Prostate gland (tissue), 2 donors: ENCODE data around the gene SNX9.

Experiments used
- CTCF ChIP-seq, 4 experiments: fragments of 200-600 bp in 2 of 4; fragments of 450-650 bp in 2 of 4; sonication (generic) in 2 of 4; IDR thresholded peaks; 1 replicate in 3 of 4; 2 replicates in 1 of 4; pipeline ENCODE4 v1.5.1; 2016 to 2019; ENCODE audit warnings: antibody characterized with exemption in 4 of 4, mild to moderate bottlenecking in 2 of 4, moderate library complexity in 2 of 4
- POLR2AphosphoS5 ChIP-seq: sonication (generic); formaldehyde crosslinking; IDR thresholded peaks from one replicate; pipeline ENCODE4 v1.6.1; 2017; ENCODE audit warnings: antibody characterized with exemption

- TF ChIP-seq CTCF (IDR thresholded peaks at IDR 0.05), result no peak
- no peak for TF ChIP-seq POLR2AphosphoS5
Observed at GRCh38 chr6:157830354-157831017, 7.4 kb downstream of the SNX9 start.
